ENCODE data around the gene TTYH1.

GRCh38 chr19:54440641-54441040 lies 25.4 kb downstream of the TTYH1 start:
- no peak for TF ChIP-seq EZH2 (IDR thresholded peaks at IDR 0.05)
- no peak for TF ChIP-seq FOXP2 (optimal IDR thresholded peaks at IDR 0.05; ENCODE audit: control extremely low read depth, extremely low read length, insufficient read depth)
- TF ChIP-seq POLR2AphosphoS5 (IDR thresholded peaks at IDR 0.05; ENCODE audit: borderline replicate concordance, low read depth, low read length): no peak
